PC-3 (cell line): ENCODE results near the gene GRXCR2. TPM values are rescaled to one million over a fixed set of nuclear protein-coding genes. Genes with fewer than 3 reads are reported as not detected.
A peak's percentile ranks its signal among the peaks of the same experiment; 100 is the strongest.

Source experiments
- ATAC-seq: fragments of 200-7000 bp; cut with Tn5 transposase; 2 replicates; pipeline ENCODE4 v1.9.1; 2020; ENCODE audit warnings: mild to moderate bottlenecking, moderate library complexity
- BruUV-seq: library from RNA; stranded (reverse); fragments of 400-500 nt; replicated peaks from 2 replicates; lab custom pipeline; 2021; lab: Mats Ljungman, UMichigan
- CTCF ChIA-PET: fragments of 300-600 bp; sonication (Branson Sonifier 250); formaldehyde crosslinking; loops from one replicate; lab custom pipeline; 2022; ENCODE audit warnings: antibody characterized with exemption; lab: Charles Lee
- POLR2A ChIA-PET: fragments of 300-600 bp; sonication (Branson Sonifier 250); formaldehyde crosslinking; loops from one replicate; lab custom pipeline; 2022; ENCODE audit warnings: antibody characterized with exemption; ENCODE audit not compliant: unreplicated experiment; lab: Charles Lee
- DNase-seq: peaks from one replicate; pipeline ENCODE4 v3.0.0-alpha.2; 2015
- H2AFZ ChIP-seq: fragments of 300-600 bp; sonication (generic); 2 replicates; pipeline ENCODE4 v1.6.0; 2016; ENCODE audit warnings: antibody characterized with exemption, low read length
- H3F3A ChIP-seq: fragments of 300-600 bp; sonication (generic); one replicate; pipeline ENCODE4 v1.6.0; 2017; ENCODE audit warnings: antibody characterized with exemption, low read length, control low read depth, mild to moderate bottlenecking; ENCODE audit not compliant: unreplicated experiment
- H3K27ac ChIP-seq: fragments of 300-600 bp; sonication (generic); 2 replicates; pipeline ENCODE4 v1.5.1; 2016; ENCODE audit warnings: mild to moderate bottlenecking, low read length
- H3K27me3 ChIP-seq: fragments of 300-600 bp; sonication (generic); 2 replicates; pipeline ENCODE4 v1.6.1; 2016; ENCODE audit warnings: low read length, mixed read lengths
- H3K36me3 ChIP-seq: fragments of 300-600 bp; sonication (generic); 2 replicates; pipeline ENCODE4 v1.6.1; 2016; ENCODE audit warnings: low read depth, mixed run types, low read length, mixed read lengths
- H3K4me1 ChIP-seq: fragments of 300-600 bp; sonication (generic); 2 replicates; pipeline ENCODE4 v1.5.1; 2016; ENCODE audit warnings: low read length; ENCODE audit not compliant: insufficient read depth
- H3K4me2 ChIP-seq: fragments of 300-600 bp; sonication (generic); 2 replicates; pipeline ENCODE4 v1.6.0; 2016; ENCODE audit warnings: low read length
- H3K4me3 ChIP-seq: fragments of 300-600 bp; sonication (generic); 2 replicates; pipeline ENCODE4 v1.5.1; 2016; ENCODE audit warnings: mild to moderate bottlenecking, low read length, mixed read lengths
- H3K79me2 ChIP-seq: fragments of 300-600 bp; sonication (generic); 2 replicates; pipeline ENCODE4 v1.6.1; 2017; ENCODE audit warnings: low read length, mixed read lengths
- H3K9ac ChIP-seq: fragments of 300-600 bp; sonication (generic); 2 replicates; pipeline ENCODE4 v1.6.0; 2016; ENCODE audit warnings: mild to moderate bottlenecking, low read length
- H3K9me2 ChIP-seq: fragments of 300-600 bp; sonication (generic); replicated peaks from 2 replicates; pipeline ENCODE4 v1.6.1; 2016; ENCODE audit warnings: mixed run types, low read length, mixed read lengths
- H3K9me3 ChIP-seq: fragments of 300-600 bp; sonication (generic); 2 replicates; pipeline ENCODE4 v1.6.1; 2016; ENCODE audit warnings: low read length, mixed read lengths
- H4K20me1 ChIP-seq: fragments of 300-600 bp; sonication (generic); 2 replicates; pipeline ENCODE4 v1.6.1; 2016; ENCODE audit warnings: low read length, mixed read lengths
- CTCF ChIP-seq: fragments of 300-600 bp; sonication (generic); conservative IDR thresholded peaks from 2 replicates; pipeline ENCODE4 v1.5.1; 2017; ENCODE audit warnings: antibody characterized with exemption, low read depth, mild to moderate bottlenecking, low read length
- EZH2 ChIP-seq: fragments of 300-600 bp; sonication (generic); IDR thresholded peaks from one replicate; pipeline ENCODE4 v1.6.1; 2017; ENCODE audit warnings: antibody characterized with exemption, mild to moderate bottlenecking, low read length; ENCODE audit not compliant: unreplicated experiment
- EZH2phosphoT487 ChIP-seq: fragments of 300-600 bp; sonication (generic); IDR thresholded peaks from 2 replicates; pipeline ENCODE4 v1.6.1; 2018; ENCODE audit warnings: mild to moderate bottlenecking, antibody characterized with exemption, low read length, borderline replicate concordance
- intact Hi-C: fragments of 100-400 bp; cut with micrococcal nuclease; formaldehyde crosslinking; loops from 2 replicates; pipeline ENCODE4 v1.9.0; 2023
- total RNA-seq: library from RNA; depleted of rRNA; stranded (reverse); fragments of >200 nt; gene quantifications from 2 replicates; pipeline ENCODE4 v1.2.3, GENCODE V29; 2014

Gene GRXCR2
- total RNA-seq, 1 experiment from 2014 or later = not detected

- Histone ChIP-seq H2AFZ (no peak overlapping the region), H3K9ac (no peak overlapping the region), H3K4me1 (peaks cover 24% of the 10 kb centered on the region), H4K20me1 (no peaks in the 10 kb centered on the region), H3K27ac (no peak overlapping the region), H3K36me3 (no peaks in the 10 kb centered on the region), H3K4me2 (no peak overlapping the region; the same call in 1 of the 2 replicates), H3K4me3 (no peak overlapping the region), H3F3A (no peaks in the 10 kb centered on the region), H3K9me2 (no peaks in the 10 kb centered on the region), H3K79me2 (no peaks in the 10 kb centered on the region), H3K27me3 (no peaks in the 10 kb centered on the region), H3K9me3 (no peaks in the 10 kb centered on the region)
- no peak for TF ChIP-seq CTCF
- TF ChIP-seq EZH2phosphoT487 = no peak
- TF ChIP-seq EZH2 = no peak
- intact Hi-C loops = no loop called here
- CTCF ChIA-PET = no interaction called here
- POLR2A ChIA-PET = no interaction called here
- ATAC-seq (peak; percentile 87), DNase-seq (peak; percentile 72)
- no TSS peak for BruUV-seq
These were observed 25.0 kb downstream of the GRXCR2 start for GRCh38 chr5:145847499-145848497.

GRCh38 chr5:145846081-145846480 is 26.7 kb downstream of the GRXCR2 start:
- intact Hi-C loops = no loop called here
- peaks cover 24% of the 10 kb centered on the region for H3K4me1 ChIP-seq
- ATAC-seq = no peak
- H3K27me3 ChIP-seq = no peaks in the 10 kb centered on the region
- H3K79me2 ChIP-seq = no peaks in the 10 kb centered on the region
- TF ChIP-seq EZH2 (no peak), CTCF (no peak), EZH2phosphoT487 (no peak)
- no peak overlapping the region for H3K4me3 ChIP-seq
- H3K9me2 ChIP-seq = no peaks in the 10 kb centered on the region
- no peaks in the 10 kb centered on the region for H3K9me3 ChIP-seq
- BruUV-seq = no TSS peak
- no peak overlapping the region for H3K4me2 ChIP-seq
- H3K27ac ChIP-seq = no peak overlapping the region
- DNase-seq = no peak
- no peaks in the 10 kb centered on the region for H3K36me3 ChIP-seq
- H4K20me1 ChIP-seq = no peaks in the 10 kb centered on the region
- H3F3A ChIP-seq = no peaks in the 10 kb centered on the region
- no peak overlapping the region for H3K9ac ChIP-seq
- POLR2A ChIA-PET = no interaction called here
- CTCF ChIA-PET = no interaction called here
- no peak overlapping the region for H2AFZ ChIP-seq

- intact Hi-C loops = no loop called here
- H3K36me3 ChIP-seq = no peaks in the 10 kb centered on the region
- H2AFZ ChIP-seq = no peak overlapping the region
- no peaks in the 10 kb centered on the region for H4K20me1 ChIP-seq
- ATAC-seq (no peak), DNase-seq (no peak)
- ChIA-PET CTCF (no interaction called here), POLR2A (no interaction called here)
- H3K4me2 ChIP-seq = no peak overlapping the region
- no peaks in the 10 kb centered on the region for H3K9me3 ChIP-seq
- no peaks in the 10 kb centered on the region for H3K9me2 ChIP-seq
- TF ChIP-seq EZH2 (no peak), CTCF (no peak), EZH2phosphoT487 (no peak)
- H3K4me3 ChIP-seq = no peak overlapping the region
- H3K27ac ChIP-seq = no peak overlapping the region
- no peak overlapping the region for H3K9ac ChIP-seq
- no peaks in the 10 kb centered on the region for H3K4me1 ChIP-seq
- BruUV-seq = no TSS peak
- no peaks in the 10 kb centered on the region for H3K79me2 ChIP-seq
- no peaks in the 10 kb centered on the region for H3K27me3 ChIP-seq
- no peaks in the 10 kb centered on the region for H3F3A ChIP-seq
These were observed 31.5 kb downstream of the GRXCR2 start for GRCh38 chr5:145841299-145841698.
